Measurements from ENCODE around the gene CA4.

The CA4 gene

GRCh38 chr17:60161598-60162330 is 12.0 kb downstream of the CA4 start:
- no peak overlapping the region for H3K4me3 ChIP-seq (ENCODE audit: low read depth, low read length)
- no peak for TF ChIP-seq CTCF (IDR thresholded peaks at IDR 0.05; ENCODE audit: low read depth, low read length)

GRCh38 chr17:60163108-60163784 is 13.5 kb downstream of the CA4 start:
- TF ChIP-seq CTCF (IDR thresholded peaks at IDR 0.05; ENCODE audit: low read depth, low read length): peak; percentile 1; the same call in 1 of the 2 replicates

DNA sequence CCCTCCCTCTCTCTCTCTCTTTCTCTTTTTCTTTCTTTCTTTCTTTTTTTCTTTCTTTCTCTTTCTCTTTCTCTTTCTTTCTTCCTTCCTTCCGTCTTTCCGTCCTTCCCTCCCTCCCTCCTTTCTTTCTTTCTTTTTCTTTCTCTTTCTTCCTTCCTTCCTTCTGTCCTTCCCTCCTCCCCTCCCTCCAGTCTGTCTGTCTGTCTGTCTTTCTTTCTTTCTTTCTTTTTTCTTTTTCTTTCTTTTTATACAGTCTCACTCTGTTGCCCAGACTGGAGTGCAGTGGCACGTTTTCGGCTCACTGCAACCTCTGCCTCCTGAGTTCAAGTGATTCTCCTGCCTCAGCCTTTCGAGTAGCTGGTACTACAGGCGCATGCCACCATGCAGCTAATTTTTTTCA is 14.4 kb downstream of the CA4 start:
- no peak for TF ChIP-seq CTCF (IDR thresholded peaks at IDR 0.05; ENCODE audit: low read depth, low read length)
- no peak overlapping the region for H3K4me3 ChIP-seq (ENCODE audit: low read depth, low read length)

More at GRCh38 chr17:60163108-60163784, 13.5 kb downstream of the CA4 start:
- no peak overlapping the region for H3K4me3 ChIP-seq (ENCODE audit: low read depth, low read length)

DNA sequence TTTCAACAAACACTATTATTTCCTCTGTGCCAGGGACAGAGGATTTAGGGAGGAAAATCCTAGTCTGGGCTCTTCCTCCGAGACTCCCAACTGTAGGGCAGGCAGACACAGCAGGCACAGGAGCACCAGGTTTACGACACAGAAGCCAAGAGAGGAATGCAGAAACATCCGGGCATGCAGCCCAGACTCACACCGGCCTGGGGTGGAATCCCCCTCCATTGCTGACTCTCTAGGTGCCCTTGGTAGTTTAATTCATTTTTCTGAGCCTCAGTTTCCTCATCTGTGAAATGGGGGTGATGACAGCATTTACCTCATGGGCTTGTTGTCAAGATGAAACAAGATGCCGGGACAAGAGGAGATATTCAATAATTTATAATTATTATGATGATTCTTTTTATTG is 14.9 kb downstream of the CA4 start:
- H3K4me3 ChIP-seq (ENCODE audit: low read depth, low read length): no peak overlapping the region
- TF ChIP-seq CTCF (IDR thresholded peaks at IDR 0.05; ENCODE audit: low read depth, low read length): no peak

- no peak for TF ChIP-seq CTCF (IDR thresholded peaks at IDR 0.05; ENCODE audit: low read depth, low read length)
- H3K4me3 ChIP-seq (ENCODE audit: low read depth, low read length): no peak overlapping the region
Observed at GRCh38 chr17:60165223-60165622, 15.4 kb downstream of the CA4 start.

DNA sequence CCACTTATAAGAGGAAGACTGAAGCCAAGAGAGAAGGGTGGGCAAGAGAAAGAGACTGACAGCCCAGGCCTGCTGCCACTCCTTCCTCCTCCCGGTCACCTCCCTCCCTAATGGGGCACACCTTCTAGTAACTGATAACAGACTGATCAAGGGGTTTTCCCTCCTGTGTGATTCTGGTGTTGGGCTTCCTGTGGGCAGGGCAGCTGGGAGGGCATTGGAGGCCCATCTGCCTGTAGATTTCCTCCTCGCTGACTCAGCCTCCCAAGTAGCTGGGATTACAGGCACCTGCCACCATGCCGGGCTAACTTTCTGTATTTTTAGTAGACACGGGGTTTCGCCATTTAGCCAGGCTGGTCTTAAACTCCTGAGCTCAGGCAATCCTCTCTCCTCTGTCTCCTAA is 16.2 kb downstream of the CA4 start:
- TF ChIP-seq CTCF (IDR thresholded peaks at IDR 0.05; ENCODE audit: low read depth, low read length): no peak
- no peak overlapping the region for H3K4me3 ChIP-seq (ENCODE audit: low read depth, low read length)

DNA sequence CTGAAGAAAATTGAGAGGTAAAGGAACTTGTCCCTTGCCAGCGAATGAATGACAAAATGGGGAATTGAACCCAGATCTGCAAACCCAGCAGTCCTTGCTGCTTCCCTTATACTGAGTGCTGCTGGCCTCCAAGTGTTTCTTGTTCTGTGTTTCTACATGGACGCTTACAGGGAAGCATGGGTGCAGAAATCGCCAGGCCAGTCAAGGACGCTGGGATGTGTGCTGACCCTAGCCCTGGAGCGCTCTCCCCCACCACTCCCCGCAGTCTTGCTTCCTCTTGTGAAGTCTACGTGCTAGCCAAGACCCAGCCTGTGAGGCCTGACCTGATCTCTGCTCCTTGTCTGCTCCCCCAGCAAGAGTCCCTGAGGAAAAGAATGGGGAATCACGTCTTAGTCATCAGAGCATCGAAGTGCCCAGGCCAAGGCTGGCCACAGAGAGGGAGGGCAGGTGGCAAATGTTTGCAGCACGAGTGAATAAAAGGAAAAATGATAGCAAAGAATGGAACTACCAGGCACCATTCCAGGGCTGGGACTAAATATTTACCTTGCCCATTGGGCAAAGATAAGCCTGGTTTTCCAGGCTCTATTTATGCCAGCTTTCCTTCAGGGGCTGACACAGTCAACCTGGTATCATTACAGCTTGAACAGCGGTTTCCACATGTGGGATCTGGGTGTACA is 17.4 kb downstream of the CA4 start:
- no peak for TF ChIP-seq CTCF (IDR thresholded peaks at IDR 0.05; ENCODE audit: low read depth, low read length)
- H3K4me3 ChIP-seq (ENCODE audit: low read depth, low read length): no peak overlapping the region

Measured in WI38 (cell line).